Endothelial cell of hepatic sinusoid (primary cell): Measurements from ENCODE around the gene AMBP.
"Not testable (repeated sequence)": the region's sequence is repeated elsewhere in the genome, so short reads cannot be mapped to it uniquely, and the experiment has no call there.

Experiments
- in situ Hi-C: cut with HindIII; loops from 2 replicates; pipeline ENCODE4 v1.10.0; 2017; ENCODE audit warnings: low sequenced_read_pairs

AMBP gene

DNA sequence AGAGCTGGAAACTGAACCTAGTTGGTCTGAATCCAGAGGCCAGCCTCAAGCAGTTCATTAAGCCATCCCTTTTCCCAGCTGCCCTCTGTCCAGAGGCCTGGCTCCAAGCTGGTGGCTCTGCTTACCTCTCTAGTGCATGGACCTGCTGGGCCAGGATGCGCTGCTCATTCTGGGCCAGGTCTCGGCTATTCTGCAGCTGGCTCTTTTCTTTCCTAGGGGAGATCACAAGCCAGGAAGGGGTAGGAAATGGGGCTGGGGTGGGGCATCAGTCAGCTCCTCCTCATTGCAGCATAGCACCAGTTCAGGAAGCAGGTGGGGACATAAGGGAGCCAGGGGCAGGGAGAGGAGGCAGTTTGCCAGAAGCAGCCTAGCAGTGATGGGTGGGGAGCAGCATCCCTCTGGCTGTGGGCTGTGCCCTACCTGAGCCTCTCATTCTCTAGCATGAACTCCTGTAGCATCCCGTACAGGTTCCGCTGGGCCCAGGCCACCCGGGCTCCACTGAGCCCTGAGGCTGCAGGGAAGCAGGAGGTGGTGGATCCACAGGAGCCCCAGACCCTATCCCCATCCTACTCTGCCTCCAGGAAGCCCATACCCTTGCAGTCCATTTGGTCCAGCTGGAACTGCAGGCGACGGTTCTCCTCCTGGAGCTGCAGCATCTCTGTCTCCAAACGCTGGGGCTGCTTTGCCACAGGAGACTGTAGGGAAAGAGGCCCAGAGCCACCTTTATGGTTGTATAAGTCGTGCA is 15.8 kb upstream of the AMBP start:
- in situ Hi-C loops: no loop called here

DNA sequence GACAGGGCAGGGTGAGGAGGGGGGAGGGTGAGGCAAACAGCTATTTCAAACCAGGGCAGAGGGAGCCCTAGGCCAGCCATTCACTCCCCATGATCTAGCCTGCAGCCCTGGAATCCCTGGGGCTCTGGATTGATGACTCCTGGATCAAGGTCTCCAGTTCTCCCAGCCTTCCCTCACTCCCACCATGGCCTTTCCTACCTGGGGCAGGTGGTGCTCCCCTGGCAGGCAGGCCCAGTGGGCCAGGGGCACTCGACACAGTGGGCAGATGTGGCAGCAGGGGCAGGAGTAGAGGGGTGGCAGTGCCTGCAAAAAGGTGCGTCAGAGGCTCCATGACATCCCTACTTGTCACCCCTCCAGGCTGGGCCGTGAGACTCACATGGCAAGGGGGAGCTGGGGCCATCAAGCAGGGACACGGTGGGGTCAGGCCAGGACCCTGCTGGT is 15.0 kb upstream of the AMBP start:
- in situ Hi-C loops: no loop called here

- in situ Hi-C loops: no loop called here
These were observed 14.2 kb upstream of the AMBP start for GRCh38 chr9:114092336-114092735.

DNA sequence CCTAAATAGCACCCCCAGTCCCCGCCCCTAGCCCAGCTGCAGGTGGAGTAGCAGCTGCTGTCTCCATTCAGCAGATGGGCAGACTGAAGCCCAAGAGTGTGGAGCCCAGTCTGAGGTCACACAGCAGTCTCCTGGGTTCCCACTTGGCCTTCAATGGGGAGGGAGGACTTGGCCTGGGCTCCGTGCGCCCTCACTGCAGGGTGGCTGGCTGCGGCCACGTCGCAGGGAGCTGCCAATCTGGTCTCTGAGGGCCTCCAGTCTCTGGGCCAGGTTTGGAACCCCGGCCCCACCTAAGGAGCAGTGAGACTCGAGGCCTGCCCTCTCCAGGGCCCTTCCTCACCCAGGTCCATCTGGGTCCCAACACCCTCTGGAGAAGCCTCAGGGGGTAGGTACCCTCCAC is 13.6 kb upstream of the AMBP start:
- in situ Hi-C loops: no loop called here

DNA sequence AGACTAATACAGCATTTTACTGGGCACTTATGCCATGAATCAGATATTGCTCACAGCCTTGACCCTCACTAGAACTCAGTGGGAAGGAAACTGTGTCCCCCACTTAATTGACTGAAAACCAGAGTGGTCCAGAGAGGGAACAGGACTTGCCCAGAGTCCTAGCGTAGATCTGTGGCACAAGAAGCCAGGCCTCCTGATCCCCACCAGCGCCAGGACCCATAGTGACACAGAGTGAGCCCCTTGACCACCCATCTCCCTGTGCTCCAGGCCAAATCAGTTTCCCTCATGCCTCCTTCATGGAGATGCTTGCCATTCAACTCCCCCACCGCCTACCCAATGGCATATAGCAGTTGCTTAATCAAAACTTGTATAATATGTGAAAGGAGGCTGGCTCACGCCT is 12.7 kb upstream of the AMBP start:
- in situ Hi-C loops: no loop called here

DNA sequence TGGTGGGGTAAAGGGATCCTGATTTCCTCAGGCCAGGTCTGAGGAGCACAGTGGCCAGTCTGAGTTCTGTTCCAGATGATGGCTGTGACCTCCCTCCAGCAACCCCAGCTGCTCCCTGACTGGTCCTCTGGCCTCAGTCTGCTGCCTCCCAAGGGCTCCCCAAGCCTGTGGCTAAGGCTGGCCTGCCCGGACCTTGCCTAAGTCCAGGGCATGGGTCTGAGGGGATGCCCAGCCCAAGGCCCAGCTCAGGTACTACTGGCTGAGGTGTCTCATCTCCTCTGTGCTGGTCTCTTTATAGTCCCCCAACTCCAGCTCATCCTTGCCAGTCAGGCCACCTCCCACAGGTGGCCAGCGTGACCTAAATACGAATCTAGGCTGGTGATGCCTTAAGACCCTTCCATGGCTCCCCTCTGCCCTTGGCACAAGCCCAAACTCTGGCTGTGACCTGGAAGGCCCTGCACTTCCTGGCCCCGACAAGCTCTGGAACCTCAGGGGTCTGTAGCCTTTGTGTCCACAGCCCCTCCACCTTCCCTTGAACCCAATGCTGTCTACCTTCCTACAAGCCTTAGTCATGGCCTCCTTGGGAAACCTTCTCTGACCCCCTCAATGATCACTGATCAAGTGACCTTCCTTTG is 11.2 kb upstream of the AMBP start:
- in situ Hi-C loops: loop anchor here (5.0 kb wide), 1 partner anchor 38 kb away; no protein-coding TSS in a partner anchor

DNA sequence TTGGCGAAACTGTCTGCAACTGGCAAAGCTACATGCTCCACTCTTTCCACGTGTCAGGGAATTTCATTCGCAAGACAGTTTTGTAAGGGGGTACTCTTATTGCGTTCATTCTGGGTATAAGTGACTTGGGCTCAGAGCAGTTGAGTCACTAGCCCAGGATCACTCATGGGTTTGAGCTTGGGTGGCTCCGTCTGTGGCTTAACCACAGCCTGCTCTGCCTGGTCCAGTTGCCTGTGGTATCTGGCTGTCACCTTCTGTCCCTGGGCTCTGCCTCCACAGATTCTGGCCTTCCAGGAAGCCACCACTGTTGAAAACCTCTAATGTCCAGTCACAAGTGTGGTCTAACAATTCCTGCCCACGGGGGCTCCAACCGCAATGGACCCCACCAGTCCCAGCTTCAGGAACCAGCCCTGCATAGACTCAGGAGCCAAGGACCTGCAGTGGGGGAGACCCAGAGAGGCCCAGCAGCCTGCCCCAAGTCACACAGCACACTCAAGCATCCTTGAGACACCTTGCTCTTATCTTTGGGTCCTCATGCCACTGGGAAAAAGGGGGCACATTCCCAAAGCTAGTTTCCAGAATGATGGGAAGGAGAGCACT is 10.6 kb upstream of the AMBP start:
- in situ Hi-C loops: loop anchor here (5.0 kb wide), 1 partner anchor 39 kb away; no protein-coding TSS in a partner anchor

- in situ Hi-C loops: loop anchor here (5.0 kb wide), 1 partner anchor 40 kb away; no protein-coding TSS in a partner anchor
These were observed 9.6 kb upstream of the AMBP start for GRCh38 chr9:114087721-114088120.

- in situ Hi-C loops: loop anchor here (5.0 kb wide), 1 partner anchor 41 kb away; no protein-coding TSS in a partner anchor
These were observed 8.5 kb upstream of the AMBP start for GRCh38 chr9:114086607-114087006.

DNA sequence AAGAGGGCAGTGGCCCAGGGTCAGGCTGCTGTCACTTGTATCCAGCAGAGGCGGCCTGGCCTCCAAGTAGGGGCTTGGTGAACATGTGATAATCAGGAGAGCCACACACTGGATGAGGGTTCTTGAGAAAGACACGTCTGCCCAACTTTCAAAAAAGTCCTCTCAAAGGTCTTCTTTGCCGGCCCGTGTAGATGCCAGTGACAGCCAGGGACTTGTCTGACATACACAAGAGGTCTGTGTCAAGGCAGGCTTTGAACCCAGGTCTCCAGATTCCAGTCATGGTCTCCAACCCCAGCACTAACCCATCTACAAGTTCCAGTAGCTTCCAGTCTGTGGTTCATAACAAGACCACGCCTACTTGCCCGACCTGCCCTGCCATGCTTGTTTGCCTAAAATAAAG is 7.9 kb upstream of the AMBP start:
- in situ Hi-C loops: loop anchor here (5.0 kb wide), 1 partner anchor 41 kb away; no protein-coding TSS in a partner anchor

GRCh38 chr9:114085387-114085789 is 7.3 kb upstream of the AMBP start:
- in situ Hi-C loops: loop anchor here (5.0 kb wide), 1 partner anchor 42 kb away; no protein-coding TSS in a partner anchor

DNA sequence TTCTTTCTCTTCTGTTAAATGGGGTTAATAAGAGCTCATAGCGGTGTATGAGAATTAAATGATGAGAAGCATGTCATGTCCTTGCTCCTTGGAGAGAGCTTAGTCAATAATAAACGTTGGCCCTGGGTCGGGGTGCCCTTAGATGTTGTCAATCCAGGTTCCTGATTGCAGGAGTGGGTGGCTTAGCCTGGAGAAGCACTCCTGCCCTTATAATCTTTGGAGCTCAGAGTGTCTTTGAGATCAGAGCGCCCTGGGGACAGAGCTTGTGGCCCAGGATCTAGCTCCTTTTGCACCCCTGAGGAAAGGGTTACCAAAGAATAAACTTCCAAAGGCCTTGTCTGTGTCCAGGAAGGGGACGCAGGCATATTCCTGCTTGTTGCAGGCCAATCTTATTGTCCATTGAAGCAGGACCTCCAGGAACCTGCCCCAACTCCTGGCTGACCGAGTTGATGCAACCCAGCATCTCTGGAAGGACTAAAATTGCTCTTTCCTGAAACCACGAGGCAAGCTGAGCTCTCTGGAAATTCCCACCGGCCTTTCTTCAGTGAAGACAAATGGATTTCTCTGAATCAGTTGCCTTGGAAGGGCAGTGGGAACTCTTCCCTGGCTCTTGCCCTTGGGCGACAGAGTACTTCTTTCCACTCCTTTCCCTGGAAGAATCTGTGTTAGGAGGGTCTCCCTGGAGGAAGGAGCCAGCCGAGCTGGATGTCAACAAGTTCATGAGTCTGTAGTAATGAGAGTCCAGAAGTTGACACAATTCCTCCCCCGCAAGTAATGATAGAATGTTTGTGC is 6.4 kb upstream of the AMBP start:
- in situ Hi-C loops: loop anchor here (5.0 kb wide), 1 partner anchor 43 kb away; no protein-coding TSS in a partner anchor

- in situ Hi-C loops: no loop called here
These were observed 5.6 kb upstream of the AMBP start for GRCh38 chr9:114083666-114084065.

DNA sequence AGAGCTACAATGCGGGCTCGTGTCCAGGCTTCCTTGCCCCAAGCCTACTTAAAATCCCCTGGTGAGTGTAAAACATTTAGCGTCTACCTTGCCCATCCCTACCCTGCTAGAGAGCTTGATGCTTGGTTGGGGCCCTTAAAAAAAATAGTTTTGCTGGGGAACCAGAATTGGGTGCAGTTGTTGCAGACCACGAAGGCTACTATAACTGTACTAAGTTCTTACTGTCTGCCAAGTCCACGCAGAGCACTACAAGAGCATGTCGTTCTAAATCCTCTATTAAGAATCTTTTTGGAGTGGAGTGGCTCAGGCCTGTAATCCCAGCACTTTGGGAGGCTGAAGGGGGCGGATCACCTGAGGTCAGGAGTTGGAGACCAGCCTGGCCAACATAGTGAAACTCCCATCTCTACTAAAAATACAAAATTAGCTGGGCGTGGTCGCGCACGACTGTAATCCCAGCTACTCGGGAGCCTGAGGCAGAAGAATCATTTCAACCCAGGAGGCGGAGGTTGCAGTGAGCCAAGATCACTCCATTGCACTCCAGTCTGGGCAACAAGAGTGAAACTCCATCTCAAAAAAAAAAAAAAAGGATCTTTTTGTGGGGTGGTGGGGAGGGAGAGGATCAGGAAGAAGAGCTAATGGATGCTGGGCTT is 4.8 kb upstream of the AMBP start:
- in situ Hi-C loops: not testable (repeated sequence)

GRCh38 chr9:114082017-114082762 is 4.1 kb upstream of the AMBP start:
- in situ Hi-C loops: no loop called here

DNA sequence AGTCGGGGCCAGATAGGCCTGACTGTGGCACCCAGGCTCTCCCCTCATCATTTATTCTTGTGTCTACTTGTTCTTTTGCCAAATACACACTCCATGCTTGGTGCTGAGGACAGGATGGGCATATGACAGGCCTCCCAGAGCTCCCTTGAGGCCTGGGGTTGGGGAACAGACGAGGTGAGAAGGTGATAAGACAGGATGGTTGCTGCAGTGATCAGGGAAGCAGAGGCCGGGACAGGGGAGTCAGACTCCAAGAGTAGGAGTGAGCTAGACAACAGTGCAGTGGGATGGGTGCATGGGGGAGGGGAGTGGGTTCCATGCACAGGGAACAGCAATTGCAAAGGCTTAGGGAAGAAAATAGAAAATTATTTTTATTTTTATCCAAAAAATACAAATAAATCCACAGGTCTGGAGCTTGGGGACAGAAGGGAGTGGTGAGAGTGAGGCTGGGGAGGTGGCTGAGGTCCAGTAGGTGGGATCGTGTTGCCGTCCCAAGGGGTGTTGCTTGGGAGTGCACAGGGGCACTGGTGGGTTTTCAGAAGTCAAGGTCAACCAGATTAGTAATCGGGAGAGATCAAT is 3.4 kb upstream of the AMBP start:
- in situ Hi-C loops: no loop called here

- in situ Hi-C loops: no loop called here
These were observed 2.8 kb upstream of the AMBP start for GRCh38 chr9:114080773-114081440.

DNA sequence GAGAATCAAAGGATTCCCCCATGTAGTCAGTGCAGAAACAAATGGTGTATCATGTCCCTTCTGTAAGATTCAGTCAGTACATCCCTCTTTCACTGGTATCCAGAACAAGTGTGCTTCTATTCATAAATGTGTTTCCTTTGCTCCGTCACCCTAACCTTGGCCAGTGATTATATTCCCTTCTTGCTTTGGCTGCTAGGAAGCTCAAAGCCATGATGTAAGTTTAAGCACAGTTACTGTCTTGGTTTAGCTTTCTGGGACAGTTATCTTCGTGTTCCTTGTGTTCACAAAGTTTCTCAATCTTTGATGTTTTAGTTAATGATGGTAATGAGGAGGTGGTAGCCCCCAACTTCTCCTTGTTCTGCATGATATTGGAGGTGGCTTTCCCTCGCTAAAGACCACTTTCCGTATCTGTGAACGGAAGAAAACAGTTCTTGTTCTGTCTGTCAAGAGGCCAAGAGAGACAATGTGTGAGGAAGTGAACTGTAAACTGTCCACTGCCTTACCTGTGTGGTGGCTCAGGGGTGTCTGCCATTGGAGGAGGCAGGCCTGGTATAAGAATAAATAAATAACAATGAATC is 2.2 kb upstream of the AMBP start:
- in situ Hi-C loops: no loop called here
